Smooth muscle cell of the umbilical artery (primary cell): ENCODE results near the gene KEAP1. TPM values are rescaled to one million over a fixed set of nuclear protein-coding genes. Genes with fewer than 3 reads are reported as not detected.

Source experiments
- total RNA-seq: library from RNA; depleted of rRNA; stranded (reverse); fragments of >200 nt; gene quantifications from 2 replicates; pipeline ENCODE4 v1.2.3, GENCODE V29; 2014

KEAP1 gene
- total RNA-seq, result 68.0 and 81.0 TPM in 2 replicates

GRCh38 chr19:10503002-10503789 is at the start of gene KEAP1:
TSS of gene KEAP1 (minus strand) at chr19:10503356. CDS start at chr19:10500033, 3,323 bp downstream.

GRCh38 chr19:10543420-10544241 is 40.5 kb upstream of the KEAP1 start, which contains the start of gene ATG4D:
TSS of gene ATG4D (plus strand) at chr19:10543904. CDS start at chr19:10544091, 187 bp downstream.

GRCh38 chr19:10517361-10517759 is 14.2 kb upstream of the KEAP1 start, which contains the start of gene S1PR5:
TSS of gene S1PR5 (minus strand) at chr19:10517447. CDS start at chr19:10515011, 2,436 bp downstream.

Other genes with a start within 250 kb of the KEAP1 start
- gene ICAM1, start 232.2 kb downstream of the KEAP1 start, total RNA-seq, result 23.2 and 26.8 TPM in 2 replicates
- 1.9 and 2.1 TPM in 2 replicates for gene ICAM4, start 216.4 kb downstream of the KEAP1 start, total RNA-seq
- gene ICAM5, start 213.4 kb downstream of the KEAP1 start, total RNA-seq, result 11.0 and 20.3 TPM in 2 replicates
- gene ZGLP1, start 193.5 kb downstream of the KEAP1 start, total RNA-seq, result 0.59 and 1.1 TPM in 2 replicates
- 16.3 and 16.8 TPM in 2 replicates for gene FDX2, start 187.3 kb downstream of the KEAP1 start, total RNA-seq
- 11.6 and 33.9 TPM in 2 replicates for gene RAVER1, start 169.8 kb downstream of the KEAP1 start, total RNA-seq
- gene ICAM3, start 163.7 kb downstream of the KEAP1 start, total RNA-seq, result 5.1 and 7.7 TPM in 2 replicates
- 67.4 and 86.4 TPM in 2 replicates for gene TYK2, start 122.8 kb downstream of the KEAP1 start, total RNA-seq
- 177 and 241 TPM in 2 replicates for gene CDC37, start 99.8 kb downstream of the KEAP1 start, total RNA-seq
- 3.3 and 6.2 TPM in 2 replicates for gene PDE4A, start 82.8 kb downstream of the KEAP1 start, total RNA-seq
- gene S1PR5, start 14.1 kb upstream of the KEAP1 start, total RNA-seq, result 5.4 and 7.4 TPM in 2 replicates
- gene ATG4D, start 40.5 kb upstream of the KEAP1 start, total RNA-seq, result 10.7 and 15.6 TPM in 2 replicates
- gene KRI1, start 62.7 kb upstream of the KEAP1 start, total RNA-seq, result 8.0 and 9.8 TPM in 2 replicates
- 6.8 and 8.7 TPM in 2 replicates for gene CDKN2D, start 65.6 kb upstream of the KEAP1 start, total RNA-seq
- gene AP1M2, start 84.0 kb upstream of the KEAP1 start, total RNA-seq, result not detected in 2 replicates
- 42.5 and 59.3 TPM in 2 replicates for gene SLC44A2, start 122.2 kb upstream of the KEAP1 start, total RNA-seq
- 87.6 and 151 TPM in 2 replicates for gene ILF3, start 151.0 kb upstream of the KEAP1 start, total RNA-seq
- gene QTRT1, start 198.1 kb upstream of the KEAP1 start, total RNA-seq, result 20.1 and 26.4 TPM in 2 replicates
- gene DNM2, start 214.7 kb upstream of the KEAP1 start, total RNA-seq, result 76.6 and 120 TPM in 2 replicates